IMR-90 (cell line): Measurements from ENCODE around the gene POLE3. TPM values are rescaled to one million over a fixed set of nuclear protein-coding genes. Genes with fewer than 3 reads are reported as not detected.

Experiments used
- ATAC-seq: fragments of 200-7000 bp; cut with Tn5 transposase; 2 replicates; pipeline ENCODE4 v1.9.1; 2020; ENCODE audit warnings: low read depth, mild to moderate bottlenecking, moderate library complexity
- BruUV-seq: library from RNA; stranded (reverse); fragments of 400-500 nt; replicated peaks from 2 replicates; lab custom pipeline; 2021; lab: Mats Ljungman, UMichigan
- CTCF ChIA-PET: fragments of 300-600 bp; formaldehyde crosslinking; extraction: SDS; loops from one replicate; lab custom pipeline; 2021; ENCODE audit warnings: antibody characterized with exemption; lab: Yijun Ruan, JAX
- POLR2A ChIA-PET: fragments of 300-600 bp; sonication (Branson Sonifier 250); formaldehyde crosslinking; loops from one replicate; lab custom pipeline; 2022; ENCODE audit warnings: antibody characterized with exemption; ENCODE audit not compliant: unreplicated experiment; lab: Charles Lee
- DNase-seq: peaks from one replicate; pipeline ENCODE4 v3.0.0; 2013
- H2AFZ ChIP-seq: replicated peaks from 2 replicates; pipeline ENCODE3; 2013; ENCODE audit warnings: low read length, mild to moderate bottlenecking; ENCODE audit not compliant: poor library complexity
- H2AK5ac ChIP-seq: 2 replicates; pipeline ENCODE4 v1.6.1; 2013; ENCODE audit warnings: low read depth, low read length, inconsistent platforms
- H2AK9ac ChIP-seq: replicated peaks from 2 replicates; pipeline ENCODE3; 2013; ENCODE audit warnings: mild to moderate bottlenecking, low read depth, low read length, moderate library complexity; ENCODE audit not compliant: poor library complexity
- H2BK120ac ChIP-seq: 2 replicates; pipeline ENCODE4 v1.6.1; 2013; ENCODE audit warnings: low read depth, low read length, inconsistent platforms
- H2BK15ac ChIP-seq: 3 replicates; pipeline ENCODE4 v1.6.1; 2013; ENCODE audit warnings: low read depth, low read length, inconsistent platforms
- H2BK20ac ChIP-seq: 2 replicates; pipeline ENCODE4 v1.6.1; 2013; ENCODE audit warnings: low read depth, mild to moderate bottlenecking, inconsistent platforms, low read length, moderate library complexity
- H2BK5ac ChIP-seq: 2 replicates; pipeline ENCODE4 v1.6.1; 2013; ENCODE audit warnings: mild to moderate bottlenecking, low read depth, low read length, inconsistent platforms; ENCODE audit not compliant: poor library complexity, severe bottlenecking
- H3K14ac ChIP-seq: replicated peaks from 2 replicates; pipeline ENCODE4 v1.6.1; 2013; ENCODE audit warnings: low read depth, low read length, inconsistent platforms
- H3K18ac ChIP-seq: 2 replicates; pipeline ENCODE4 v1.6.1; 2013; ENCODE audit warnings: low read depth, low read length, control low read depth
- H3K23ac ChIP-seq: 2 replicates; pipeline ENCODE4 v1.6.1; 2013; ENCODE audit warnings: low read depth, low read length, inconsistent platforms
- H3K27ac ChIP-seq: 2 replicates; pipeline ENCODE4 v1.5.1; 2013; ENCODE audit warnings: mild to moderate bottlenecking, control low read depth, low read length; ENCODE audit not compliant: insufficient read depth
- H3K27me3 ChIP-seq: 2 replicates; pipeline ENCODE4 v1.6.1; 2013; ENCODE audit warnings: low read length; ENCODE audit not compliant: control insufficient read depth, insufficient read depth
- H3K36me3 ChIP-seq: 2 replicates; pipeline ENCODE4 v1.6.1; 2013; ENCODE audit warnings: low read length, mixed read lengths; ENCODE audit not compliant: control insufficient read depth, insufficient read depth
- H3K4ac ChIP-seq: 2 replicates; pipeline ENCODE4 v1.6.1; 2013; ENCODE audit warnings: low read depth, low read length, inconsistent platforms
- H3K4me1 ChIP-seq: 2 replicates; pipeline ENCODE4 v1.6.1; 2013; ENCODE audit warnings: low read length, mixed read lengths; ENCODE audit not compliant: control insufficient read depth, insufficient read depth
- H3K4me2 ChIP-seq: 2 replicates; pipeline ENCODE4 v1.6.1; 2013; ENCODE audit warnings: low read depth, mild to moderate bottlenecking, control low read depth, low read length, moderate library complexity
- H3K4me3 ChIP-seq: 2 replicates; pipeline ENCODE4 v1.5.1; 2013; ENCODE audit warnings: low read depth, mild to moderate bottlenecking, control low read depth, low read length, moderate library complexity; ENCODE audit not compliant: insufficient read depth
- H3K56ac ChIP-seq: 2 replicates; pipeline ENCODE4 v1.6.1; 2013; ENCODE audit warnings: low read length, inconsistent platforms; ENCODE audit not compliant: insufficient read depth; ENCODE audit errors: extremely low read depth
- H3K79me1 ChIP-seq, 2 experiments: 2 replicates each; pipeline ENCODE4 v1.6.1; 2013; ENCODE audit warnings: low read length in 2 of 2, inconsistent platforms in 1 of 2, low read depth in 1 of 2
- H3K9ac ChIP-seq: 2 replicates; pipeline ENCODE4 v1.6.1; 2013; ENCODE audit warnings: low read depth, low read length, control low read depth
- H3K9me1 ChIP-seq: 2 replicates; pipeline ENCODE4 v1.6.1; 2013; ENCODE audit warnings: low read length, inconsistent platforms; ENCODE audit not compliant: insufficient read depth
- H3K9me3 ChIP-seq: 2 replicates; pipeline ENCODE4 v1.6.1; 2013; ENCODE audit warnings: low read length; ENCODE audit not compliant: control insufficient read depth, insufficient read depth
- H4K20me1 ChIP-seq: 2 replicates; pipeline ENCODE4 v1.6.1; 2013; ENCODE audit warnings: low read length, inconsistent platforms; ENCODE audit not compliant: insufficient read depth
- H4K5ac ChIP-seq: 2 replicates; pipeline ENCODE4 v1.6.1; 2013; ENCODE audit warnings: mild to moderate bottlenecking, low read depth, low read length, control low read depth
- H4K8ac ChIP-seq, 2 experiments: 2 replicates each; pipeline ENCODE4 v1.6.1; 2013; ENCODE audit warnings: low read depth in 2 of 2, low read length in 2 of 2, control low read depth in 1 of 2, inconsistent platforms in 1 of 2
- H4K91ac ChIP-seq: 2 replicates; pipeline ENCODE4 v1.6.1; 2013; ENCODE audit warnings: low read depth, low read length, inconsistent platforms; ENCODE audit not compliant: insufficient read depth
- MAZ ChIP-seq: IDR thresholded peaks from 2 replicates; pipeline ENCODE4 v1.6.1; 2012; ENCODE audit warnings: low read depth, mild to moderate bottlenecking, low read length, improper control_type of control experiment, moderate library complexity, borderline replicate concordance
- RFX5 ChIP-seq: IDR thresholded peaks from 2 replicates; pipeline ENCODE4 v1.8.0; 2012; ENCODE audit warnings: low read depth, mild to moderate bottlenecking, low read length, moderate library complexity
- WGBS, 2 experiments: methylation state at CpG; one replicate each; pipeline versions ENCODE4 v1.1.5 to v1.1.7; 2013; ENCODE audit warnings: missing lambda C conversion rate in 2 of 2; ENCODE audit not compliant: insufficient read length in 1 of 2; ENCODE audit errors: extremely low coverage in 2 of 2; 5-methylcytosine and 5-hydroxymethylcytosine counted together
- dilution Hi-C: fragments of 300-500 bp; cut with HindIII; formaldehyde crosslinking; loops from one replicate; pipeline ENCODE4 v1.14.3; 2018; ENCODE audit warnings: low sequenced_read_pairs; ENCODE audit not compliant: unreplicated experiment
- in situ Hi-C: fragments of 300-500 bp; cut with MboI; formaldehyde crosslinking; loops from 3 replicates; pipeline ENCODE4 v1.14.3; 2019; ENCODE audit warnings: low sequenced_read_pairs, inconsistent platforms, mixed read lengths
- intact Hi-C: fragments of 100-400 bp; cut with micrococcal nuclease; formaldehyde crosslinking; loops from 2 replicates; pipeline ENCODE4 v1.10.0; 2022
- polyA plus RNA-seq, 3 experiments: library from polyadenylated mRNA; depleted of rRNA; stranded (reverse); fragments of >200 nt; gene quantifications; 2 replicates each; pipeline ENCODE4 v1.2.3, GENCODE V29; 2012; ENCODE audit warnings: low replicate concordance in 1 of 3
- total RNA-seq: library from RNA; depleted of rRNA; stranded (reverse); fragments of >200 nt; gene quantifications from 2 replicates; pipeline ENCODE4 v1.2.3, GENCODE V29; 2012
- TF ChIP-seq, protein P1 (sequence below): fragments of 150-350 bp; IDR thresholded peaks from 2 replicates; pipeline ENCODE4 v1.6.1; 2016; ENCODE audit warnings: low read depth, mild to moderate bottlenecking, low read length, moderate library complexity, borderline replicate concordance

POLE3 gene
- total and polyA plus RNA-seq, 2 of the 4 experiments (the other 2 are of a cell fraction), result 34.8 to 43.0 TPM

DNA sequence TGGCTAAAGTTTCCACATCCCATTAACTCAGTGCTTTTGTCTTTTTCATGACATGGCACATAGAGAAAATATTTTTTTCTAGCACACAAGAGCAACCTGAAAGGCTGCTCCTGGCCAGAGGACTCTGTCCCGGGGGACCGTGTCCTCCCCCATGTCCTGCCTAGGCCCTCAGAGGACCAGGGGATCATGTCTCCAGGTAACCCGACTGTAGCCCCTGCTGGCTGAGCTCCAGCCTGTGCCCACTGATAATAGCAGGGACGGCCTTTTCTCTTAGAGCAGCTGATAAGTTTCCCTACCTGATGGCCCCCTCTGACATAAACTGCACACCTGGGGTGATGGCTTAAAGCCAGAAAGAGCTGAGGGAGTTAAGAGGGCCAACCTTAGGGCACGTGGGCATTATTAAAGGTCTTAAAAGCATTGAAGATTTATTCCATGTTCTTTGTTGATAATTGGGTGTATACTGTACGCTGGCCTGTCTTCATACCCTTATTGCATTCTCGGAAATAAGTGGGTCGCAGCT, 39.6 kb downstream of the POLE3 start:
- H2AK5ac ChIP-seq, result no peak overlapping the region
- no peak overlapping the region for H4K91ac ChIP-seq
- WGBS, 2 experiments, result 50% methylated on average over 2 of the region's 8 CpGs; no CpG with 5 or more reads in 1 of the 2 experiments
- H3K9me3 ChIP-seq, result no peaks in the 10 kb centered on the region
- H3K56ac ChIP-seq, result no peak overlapping the region
- H3K27me3 ChIP-seq, result peaks cover 11% of the 10 kb centered on the region; the same call in 1 of the 2 replicates
- no peak overlapping the region for H2BK15ac ChIP-seq
- in situ Hi-C loops (no loop called here), dilution Hi-C loops (no loop called here), intact Hi-C loops (no loop called here)
- no peak overlapping the region for H3K4me2 ChIP-seq
- H2AK9ac ChIP-seq, result no peak overlapping the region
- no peak overlapping the region for H3K23ac ChIP-seq
- H3K14ac ChIP-seq, result no peak overlapping the region
- peaks cover 0 to 8% of the 10 kb centered on the region in 2 experiments; a peak in 1 of 4 replicates for H3K79me1 ChIP-seq
- DNase-seq (no peak), ATAC-seq (no peak)
- TF ChIP-seq, protein P1, sequence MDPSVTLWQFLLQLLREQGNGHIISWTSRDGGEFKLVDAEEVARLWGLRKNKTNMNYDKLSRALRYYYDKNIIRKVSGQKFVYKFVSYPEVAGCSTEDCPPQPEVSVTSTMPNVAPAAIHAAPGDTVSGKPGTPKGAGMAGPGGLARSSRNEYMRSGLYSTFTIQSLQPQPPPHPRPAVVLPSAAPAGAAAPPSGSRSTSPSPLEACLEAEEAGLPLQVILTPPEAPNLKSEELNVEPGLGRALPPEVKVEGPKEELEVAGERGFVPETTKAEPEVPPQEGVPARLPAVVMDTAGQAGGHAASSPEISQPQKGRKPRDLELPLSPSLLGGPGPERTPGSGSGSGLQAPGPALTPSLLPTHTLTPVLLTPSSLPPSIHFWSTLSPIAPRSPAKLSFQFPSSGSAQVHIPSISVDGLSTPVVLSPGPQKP, result no peak
- TF ChIP-seq MAZ, result no peak
- no peak for TF ChIP-seq RFX5
- no peak overlapping the region for H3K9ac ChIP-seq
- H3K4me1 ChIP-seq, result no peaks in the 10 kb centered on the region
- no peak overlapping the region for H2BK120ac ChIP-seq
- no peak overlapping the region for H2BK5ac ChIP-seq
- H4K8ac ChIP-seq, result no peak overlapping the region
- no peak overlapping the region for H2AFZ ChIP-seq
- H3K18ac ChIP-seq, result no peak overlapping the region
- no peak overlapping the region for H2BK20ac ChIP-seq
- H3K36me3 ChIP-seq, result peaks cover 12% of the 10 kb centered on the region; the same call in 1 of the 2 replicates
- no peaks in the 10 kb centered on the region for H4K20me1 ChIP-seq
- POLR2A ChIA-PET, result no interaction called here
- no TSS peak for BruUV-seq
- CTCF ChIA-PET, result no interaction called here
- H3K4me3 ChIP-seq, result no peak overlapping the region
- H3K9me1 ChIP-seq, result no peaks in the 10 kb centered on the region
- no peak overlapping the region for H4K5ac ChIP-seq
- H3K27ac ChIP-seq, result no peak overlapping the region
- no peak overlapping the region for H3K4ac ChIP-seq
